HepG2 (cell line): ENCODE data around the gene CTCF. TPM values are rescaled to one million over a fixed set of nuclear protein-coding genes. Genes with fewer than 3 reads are reported as not detected.

ENCODE experiments used
- EP300 ChIP-seq, 3 experiments: sonication (generic) in 1 of 3; formaldehyde crosslinking in 1 of 3; IDR thresholded peaks; 2 replicates each; pipeline versions ENCODE4 v1.5.1 to v1.6.1; 2011 to 2020; ENCODE audit warnings: low read depth in 2 of 3, low read length in 2 of 3, borderline replicate concordance in 1 of 3, improper control_type of control experiment in 1 of 3, mild to moderate bottlenecking in 1 of 3, missing genetic modification reagents in 1 of 3, moderate library complexity in 1 of 3
- FOXJ3 ChIP-seq: sonication (generic); formaldehyde crosslinking; IDR thresholded peaks from 2 replicates; pipeline ENCODE4 v1.4.0; 2020; ENCODE audit warnings: missing genetic modification reagents, mild to moderate bottlenecking, borderline replicate concordance
- KMT2A ChIP-seq: sonication (generic); formaldehyde crosslinking; IDR thresholded peaks from 2 replicates; pipeline ENCODE4 v1.4.0; 2020; ENCODE audit warnings: missing genetic modification reagents
- KMT2B ChIP-seq: IDR thresholded peaks from 2 replicates; pipeline ENCODE4 v1.6.1; 2016; ENCODE audit warnings: missing genetic modification reagents, missing compliant biosample characterization
- NCOA2 ChIP-seq: sonication (generic); formaldehyde crosslinking; IDR thresholded peaks from 2 replicates; pipeline ENCODE4 v1.8.0; 2022; ENCODE audit warnings: inconsistent platforms
- PPARG ChIP-seq: conservative IDR thresholded peaks from 2 replicates; pipeline ENCODE4 v1.6.1; 2016; ENCODE audit warnings: missing biosample characterization, missing genetic modification reagents
- ZBTB25 ChIP-seq: IDR thresholded peaks from 2 replicates; pipeline ENCODE4 v1.6.1; 2018; ENCODE audit warnings: missing genetic modification reagents
- ZBTB43 ChIP-seq: sonication (generic); formaldehyde crosslinking; conservative IDR thresholded peaks from 2 replicates; pipeline ENCODE4 v1.4.0; 2020; ENCODE audit warnings: missing genetic modification reagents
- ZEB1 ChIP-seq: IDR thresholded peaks from 2 replicates; pipeline ENCODE4 v1.6.1; 2012; ENCODE audit warnings: mild to moderate bottlenecking, low read depth, inconsistent platforms; ENCODE audit not compliant: insufficient replicate concordance
- ZNF230 ChIP-seq: sonication (generic); formaldehyde crosslinking; IDR thresholded peaks from 2 replicates; pipeline ENCODE4 v1.4.0; 2020; ENCODE audit warnings: mild to moderate bottlenecking, missing genetic modification reagents
- ZNF264 ChIP-seq: sonication (generic); formaldehyde crosslinking; IDR thresholded peaks from 2 replicates; pipeline ENCODE4 v1.4.0; 2020; ENCODE audit warnings: missing genetic modification reagents
- ZNF605 ChIP-seq: sonication (generic); formaldehyde crosslinking; IDR thresholded peaks from 2 replicates; pipeline ENCODE4 v1.8.0; 2022; ENCODE audit warnings: mild to moderate bottlenecking, missing genetic modification reagents
- ZNF629 ChIP-seq: sonication (generic); formaldehyde crosslinking; conservative IDR thresholded peaks from 2 replicates; pipeline ENCODE4 v1.5.0; 2020; ENCODE audit warnings: missing genetic modification reagents
- ZNF670 ChIP-seq: sonication (generic); formaldehyde crosslinking; IDR thresholded peaks from 2 replicates; pipeline ENCODE4 v1.8.0; 2022; ENCODE audit warnings: mild to moderate bottlenecking, missing genetic modification reagents, borderline replicate concordance
- ZNF816 ChIP-seq: sonication (generic); formaldehyde crosslinking; IDR thresholded peaks from 2 replicates; pipeline ENCODE4 v1.8.0; 2022; ENCODE audit warnings: missing genetic modification reagents, mild to moderate bottlenecking, borderline replicate concordance
- polyA plus RNA-seq, 8 experiments: library from polyadenylated mRNA; depleted of rRNA in 3 of 8; stranded (reverse) in 7 of 8; unstranded in 1 of 8; fragments of >200 nt; fragmentation: Illumina TruSeq in 4 of 8; extraction: Trizol in 4 of 8; gene quantifications; 2 replicates each; pipeline versions ENCODE4 v1.2.1 to v1.2.3, GENCODE V29; 2011 to 2016; ENCODE audit warnings: low read depth in 4 of 8, missing spikeins in 1 of 8, mixed read lengths in 1 of 8; ENCODE audit not compliant: insufficient read depth in 1 of 8
- total RNA-seq, 5 experiments: library from RNA; depleted of rRNA; stranded (reverse); fragments of >200 nt; fragmentation: Illumina TruSeq; extraction: Trizol; gene quantifications; 2 replicates each; pipeline ENCODE4 v1.2.3, GENCODE V29; 2016; ENCODE audit warnings: low read depth in 1 of 5
- TF ChIP-seq, protein P1 (sequence below): sonication (generic); formaldehyde crosslinking; IDR thresholded peaks from 2 replicates; pipeline ENCODE4 v1.4.0; 2020; ENCODE audit warnings: missing genetic modification reagents, borderline replicate concordance
- TF ChIP-seq, protein P2 (sequence below): sonication (generic); formaldehyde crosslinking; conservative IDR thresholded peaks from 2 replicates; pipeline ENCODE4 v1.4.0; 2020; ENCODE audit warnings: missing genetic modification reagents
- TF ChIP-seq, protein P3 (sequence below): sonication (generic); formaldehyde crosslinking; IDR thresholded peaks from 2 replicates; pipeline ENCODE4 v1.4.0; 2020; ENCODE audit warnings: missing genetic modification reagents, borderline replicate concordance
- TF ChIP-seq, protein P4 (sequence below): sonication (generic); formaldehyde crosslinking; IDR thresholded peaks from 2 replicates; pipeline ENCODE4 v1.8.1; 2023; ENCODE audit warnings: missing genetic modification reagents, inconsistent platforms, borderline replicate concordance

The CTCF gene
- total and polyA plus RNA-seq, 2 of the 13 experiments (the other 11 are each of a cell fraction or from before 2014, with no cell fraction given) = 19.5 to 37.5 TPM

DNA sequence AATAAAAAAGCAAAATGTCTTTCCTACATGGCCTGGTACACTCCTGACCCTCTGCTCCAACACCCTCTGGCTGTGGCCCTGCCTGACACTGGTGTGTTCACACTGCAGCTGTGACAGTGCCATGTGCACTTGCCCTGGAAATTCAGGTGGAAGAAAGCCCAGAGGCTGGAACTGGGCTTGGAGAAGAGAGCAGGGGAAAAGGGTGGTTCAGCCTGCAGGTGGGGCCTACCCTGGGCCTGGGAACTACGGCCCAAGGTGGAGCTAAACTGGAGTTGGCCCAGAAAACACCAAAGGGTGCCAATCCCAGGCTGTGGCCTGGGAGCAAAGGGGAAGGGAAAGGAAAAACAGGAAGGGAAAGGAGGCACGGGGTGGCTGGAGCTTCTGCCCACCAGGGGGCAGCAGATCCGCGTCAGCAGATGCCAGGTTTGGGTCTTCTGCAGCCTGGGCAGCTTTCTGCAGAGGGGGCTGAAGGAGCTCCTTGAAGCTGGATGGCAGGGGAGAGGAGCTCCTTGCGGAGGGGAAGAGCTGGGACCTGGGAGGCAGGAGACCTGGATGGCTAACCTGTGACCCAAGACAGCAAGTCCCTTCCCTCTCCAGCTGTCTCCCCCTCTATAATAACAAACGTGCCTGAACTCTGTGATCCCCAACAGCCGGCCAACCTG lies 15.4 kb upstream of the CTCF start (continued):
- TF ChIP-seq EP300 (IDR thresholded peaks at IDR 0.05; ENCODE audit: low read depth in 2 of 2, low read length in 2 of 2) (no peak), EP300 (CRISPR knock-in tag; IDR thresholded peaks at IDR 0.05; ENCODE audit: borderline replicate concordance) (no peak), PPARG (CRISPR knock-in tag) (no peak), ZBTB43 (CRISPR knock-in tag) (no peak), ZNF230 (no peak), ZNF264 (CRISPR knock-in tag) (no peak; the same call in 1 of the 2 replicates), ZNF816 (CRISPR knock-in tag) (no peak), FOXJ3 (CRISPR knock-in tag) (no peak), ZNF629 (CRISPR knock-in tag) (no peak), KMT2B (CRISPR knock-in tag) (no peak), ZBTB25 (CRISPR knock-in tag) (peak; percentile 73; the same call in 1 of the 2 replicates), ZEB1 (no peak), KMT2A (CRISPR knock-in tag) (peak; percentile 56; the same call in 1 of the 2 replicates), ZNF670 (CRISPR knock-in tag) (no peak), NCOA2 (no peak), ZNF605 (peak; percentile 48; the same call in 1 of the 2 replicates)
- TF ChIP-seq, protein P1, sequence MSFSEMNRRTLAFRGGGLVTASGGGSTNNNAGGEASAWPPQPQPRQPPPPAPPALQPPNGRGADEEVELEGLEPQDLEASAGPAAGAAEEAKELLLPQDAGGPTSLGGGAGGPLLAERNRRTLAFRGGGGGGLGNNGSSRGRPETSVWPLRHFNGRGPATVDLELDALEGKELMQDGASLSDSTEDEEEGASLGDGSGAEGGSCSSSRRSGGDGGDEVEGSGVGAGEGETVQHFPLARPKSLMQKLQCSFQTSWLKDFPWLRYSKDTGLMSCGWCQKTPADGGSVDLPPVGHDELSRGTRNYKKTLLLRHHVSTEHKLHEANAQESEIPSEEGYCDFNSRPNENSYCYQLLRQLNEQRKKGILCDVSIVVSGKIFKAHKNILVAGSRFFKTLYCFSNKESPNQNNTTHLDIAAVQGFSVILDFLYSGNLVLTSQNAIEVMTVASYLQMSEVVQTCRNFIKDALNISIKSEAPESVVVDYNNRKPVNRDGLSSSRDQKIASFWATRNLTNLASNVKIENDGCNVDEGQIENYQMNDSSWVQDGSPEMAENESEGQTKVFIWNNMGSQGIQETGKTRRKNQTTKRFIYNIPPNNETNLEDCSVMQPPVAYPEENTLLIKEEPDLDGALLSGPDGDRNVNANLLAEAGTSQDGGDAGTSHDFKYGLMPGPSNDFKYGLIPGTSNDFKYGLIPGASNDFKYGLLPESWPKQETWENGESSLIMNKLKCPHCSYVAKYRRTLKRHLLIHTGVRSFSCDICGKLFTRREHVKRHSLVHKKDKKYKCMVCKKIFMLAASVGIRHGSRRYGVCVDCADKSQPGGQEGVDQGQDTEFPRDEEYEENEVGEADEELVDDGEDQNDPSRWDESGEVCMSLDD (CRISPR knock-in tag) = no peak
- TF ChIP-seq, protein P2, sequence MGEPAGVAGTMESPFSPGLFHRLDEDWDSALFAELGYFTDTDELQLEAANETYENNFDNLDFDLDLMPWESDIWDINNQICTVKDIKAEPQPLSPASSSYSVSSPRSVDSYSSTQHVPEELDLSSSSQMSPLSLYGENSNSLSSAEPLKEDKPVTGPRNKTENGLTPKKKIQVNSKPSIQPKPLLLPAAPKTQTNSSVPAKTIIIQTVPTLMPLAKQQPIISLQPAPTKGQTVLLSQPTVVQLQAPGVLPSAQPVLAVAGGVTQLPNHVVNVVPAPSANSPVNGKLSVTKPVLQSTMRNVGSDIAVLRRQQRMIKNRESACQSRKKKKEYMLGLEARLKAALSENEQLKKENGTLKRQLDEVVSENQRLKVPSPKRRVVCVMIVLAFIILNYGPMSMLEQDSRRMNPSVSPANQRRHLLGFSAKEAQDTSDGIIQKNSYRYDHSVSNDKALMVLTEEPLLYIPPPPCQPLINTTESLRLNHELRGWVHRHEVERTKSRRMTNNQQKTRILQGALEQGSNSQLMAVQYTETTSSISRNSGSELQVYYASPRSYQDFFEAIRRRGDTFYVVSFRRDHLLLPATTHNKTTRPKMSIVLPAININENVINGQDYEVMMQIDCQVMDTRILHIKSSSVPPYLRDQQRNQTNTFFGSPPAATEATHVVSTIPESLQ (CRISPR knock-in tag) = no peak
- TF ChIP-seq, protein P3, sequence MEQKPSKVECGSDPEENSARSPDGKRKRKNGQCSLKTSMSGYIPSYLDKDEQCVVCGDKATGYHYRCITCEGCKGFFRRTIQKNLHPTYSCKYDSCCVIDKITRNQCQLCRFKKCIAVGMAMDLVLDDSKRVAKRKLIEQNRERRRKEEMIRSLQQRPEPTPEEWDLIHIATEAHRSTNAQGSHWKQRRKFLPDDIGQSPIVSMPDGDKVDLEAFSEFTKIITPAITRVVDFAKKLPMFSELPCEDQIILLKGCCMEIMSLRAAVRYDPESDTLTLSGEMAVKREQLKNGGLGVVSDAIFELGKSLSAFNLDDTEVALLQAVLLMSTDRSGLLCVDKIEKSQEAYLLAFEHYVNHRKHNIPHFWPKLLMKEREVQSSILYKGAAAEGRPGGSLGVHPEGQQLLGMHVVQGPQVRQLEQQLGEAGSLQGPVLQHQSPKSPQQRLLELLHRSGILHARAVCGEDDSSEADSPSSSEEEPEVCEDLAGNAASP (CRISPR knock-in tag) = no peak
- TF ChIP-seq, protein P4, sequence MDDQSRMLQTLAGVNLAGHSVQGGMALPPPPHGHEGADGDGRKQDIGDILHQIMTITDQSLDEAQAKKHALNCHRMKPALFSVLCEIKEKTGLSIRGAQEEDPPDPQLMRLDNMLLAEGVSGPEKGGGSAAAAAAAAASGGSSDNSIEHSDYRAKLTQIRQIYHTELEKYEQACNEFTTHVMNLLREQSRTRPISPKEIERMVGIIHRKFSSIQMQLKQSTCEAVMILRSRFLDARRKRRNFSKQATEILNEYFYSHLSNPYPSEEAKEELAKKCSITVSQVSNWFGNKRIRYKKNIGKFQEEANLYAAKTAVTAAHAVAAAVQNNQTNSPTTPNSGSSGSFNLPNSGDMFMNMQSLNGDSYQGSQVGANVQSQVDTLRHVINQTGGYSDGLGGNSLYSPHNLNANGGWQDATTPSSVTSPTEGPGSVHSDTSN (CRISPR knock-in tag) = no peak
